GM12878 (cell line): ENCODE measurements around the gene COL24A1. TPM values are rescaled to one million over a fixed set of nuclear protein-coding genes. Genes with fewer than 3 reads are reported as not detected.

Experiments
- ATAC-seq: fragments of 200-7000 bp; cut with Tn5 transposase; 3 replicates; pipeline ENCODE4 v1.9.1; 2020; ENCODE audit warnings: mild to moderate bottlenecking, moderate library complexity
- BruUV-seq: library from RNA; stranded (reverse); fragments of 400-500 nt; replicated peaks from 2 replicates; lab custom pipeline; 2021; lab: Mats Ljungman, UMichigan
- CTCF ChIA-PET: fragments of 300-600 bp; sonication (Branson Sonifier 250); formaldehyde crosslinking; extraction: SDS; loops from one replicate; lab custom pipeline; 2021; ENCODE audit warnings: inconsistent platforms; lab: Yijun Ruan, JAX
- POLR2A ChIA-PET: fragments of 350-600 bp; formaldehyde crosslinking; extraction: SDS; loops from one replicate; lab custom pipeline; 2021; ENCODE audit warnings: inconsistent platforms; lab: Charles Lee
- RAD21 ChIA-PET: fragments of 300-600 bp; sonication (Branson Sonifier 250); formaldehyde crosslinking; loops from one replicate; lab custom pipeline; 2023; ENCODE audit warnings: antibody characterized with exemption; ENCODE audit not compliant: unreplicated experiment; lab: Charles Lee
- SMC1A ChIA-PET: fragments of 300-600 bp; sonication (Branson Sonifier 250); formaldehyde crosslinking; loops from one replicate; lab custom pipeline; 2023; ENCODE audit not compliant: unreplicated experiment, uncharacterized antibody; lab: Charles Lee
- DNase-seq: peaks from one replicate; pipeline ENCODE4 v3.0.0-alpha.2; 2011; ENCODE audit warnings: low read depth, low spot score
- FAIRE-seq: peaks from 3 replicates; lab custom pipeline; 2011; peaks lifted over from hg19 to GRCh38; lab: Jason Lieb, UNC
- H2AFZ ChIP-seq: 2 replicates; pipeline ENCODE4 v1.6.0; 2011; ENCODE audit warnings: low read depth, low read length, control low read depth; ENCODE audit not compliant: control insufficient read depth
- H3K27ac ChIP-seq: 2 replicates; pipeline ENCODE4 v1.5.1; 2011; ENCODE audit warnings: control low read depth; ENCODE audit not compliant: control insufficient read depth, insufficient read depth
- H3K27me3 ChIP-seq, 2 experiments: replicated peaks in 1 of 2; 2 replicates each; pipeline versions ENCODE4 v1.6.0 to v1.6.1; 2011; ENCODE audit warnings: low read length in 1 of 2; ENCODE audit not compliant: control insufficient read depth in 2 of 2, insufficient read depth in 2 of 2
- H3K36me3 ChIP-seq, 2 experiments: 2 replicates each; pipeline ENCODE4 v1.5.1; 2011; ENCODE audit warnings: low read length in 1 of 2; ENCODE audit not compliant: control insufficient read depth in 2 of 2, insufficient read depth in 2 of 2
- H3K4me1 ChIP-seq: 2 replicates; pipeline ENCODE4 v1.6.1; 2011; ENCODE audit warnings: mild to moderate bottlenecking, low read length, moderate library complexity, mixed read lengths; ENCODE audit not compliant: control insufficient read depth, insufficient read depth
- H3K4me2 ChIP-seq: 2 replicates; pipeline ENCODE4 v1.6.0; 2011; ENCODE audit warnings: control low read depth; ENCODE audit not compliant: control insufficient read depth, insufficient read depth
- H3K4me3 ChIP-seq: fragments of 200-600 bp; sonication (generic); 2 replicates; pipeline ENCODE4 v1.5.1; 2016
- H3K79me2 ChIP-seq: 2 replicates; pipeline ENCODE4 v1.6.0; 2011; ENCODE audit warnings: low read length; ENCODE audit not compliant: control insufficient read depth, insufficient read depth
- H3K9ac ChIP-seq: 2 replicates; pipeline ENCODE4 v1.8.0; 2011; ENCODE audit warnings: low read length, control low read depth, mixed read lengths; ENCODE audit not compliant: control insufficient read depth, insufficient read depth
- H3K9me3 ChIP-seq: replicated peaks from 3 replicates; pipeline ENCODE4 v1.5.1; 2011; ENCODE audit warnings: mild to moderate bottlenecking, low read length; ENCODE audit not compliant: control insufficient read depth, insufficient read depth
- H4K20me1 ChIP-seq: 2 replicates; pipeline ENCODE4 v1.6.0; 2011; ENCODE audit not compliant: control insufficient read depth, insufficient read depth
- BCL3 ChIP-seq: IDR thresholded peaks from 2 replicates; pipeline ENCODE4 v1.6.1; 2011; ENCODE audit warnings: borderline replicate concordance, low read depth, mild to moderate bottlenecking, moderate library complexity, low read length; ENCODE audit not compliant: insufficient read depth, poor library complexity, severe bottlenecking
- BCLAF1 ChIP-seq: fragments of 450-650 bp; IDR thresholded peaks from 2 replicates; pipeline ENCODE4 v1.6.1; 2017; ENCODE audit warnings: antibody characterized with exemption, mild to moderate bottlenecking, moderate library complexity
- DPF2 ChIP-seq: fragments of 450-650 bp; IDR thresholded peaks from 2 replicates; pipeline ENCODE4 v1.6.1; 2017; ENCODE audit warnings: mild to moderate bottlenecking
- FOS ChIP-seq: IDR thresholded peaks from 3 replicates; pipeline ENCODE4 v1.6.1; 2011; ENCODE audit warnings: borderline replicate concordance; ENCODE audit not compliant: insufficient read length; ENCODE audit errors: extremely low read depth
- MXI1 ChIP-seq: fragments of 150-350 bp; IDR thresholded peaks from 2 replicates; pipeline ENCODE4 v1.6.1; 2011; ENCODE audit warnings: low read depth, mild to moderate bottlenecking, inconsistent platforms, low read length, improper control_type of control experiment
- PAX8 ChIP-seq: fragments of 450-650 bp; IDR thresholded peaks from 2 replicates; pipeline ENCODE4 v1.6.1; 2017; ENCODE audit warnings: mild to moderate bottlenecking, moderate library complexity
- POLR2AphosphoS5 ChIP-seq: IDR thresholded peaks from 2 replicates; pipeline ENCODE4 v1.6.1; 2011; ENCODE audit warnings: mild to moderate bottlenecking, low read length, inconsistent platforms
- SMARCA5 ChIP-seq: fragments of 450-650 bp; IDR thresholded peaks from 2 replicates; pipeline ENCODE4 v1.6.1; 2017; ENCODE audit warnings: mild to moderate bottlenecking
- ZBED1 ChIP-seq: IDR thresholded peaks from 2 replicates; pipeline ENCODE4 v1.6.1; 2016; ENCODE audit warnings: borderline replicate concordance
- WGBS: methylation state at CpG from one replicate; pipeline ENCODE4 v1.1.6; 2016; ENCODE audit warnings: low lambda C conversion rate; ENCODE audit not compliant: insufficient replicate concordance, insufficient coverage; ENCODE audit errors: missing lambda C conversion rate; 5-methylcytosine and 5-hydroxymethylcytosine counted together
- in situ Hi-C: fragments of 300-500 bp; cut with MboI; formaldehyde crosslinking; loops from 9 replicates; pipeline ENCODE4 v1.14.3; 2018; ENCODE audit warnings: mixed read lengths
- intact Hi-C: fragments of 100-400 bp; cut with micrococcal nuclease; formaldehyde crosslinking; loops from one replicate; pipeline ENCODE4 v1.14.2; 2022; ENCODE audit not compliant: unreplicated experiment
- polyA plus RNA-seq, 11 experiments: library from polyadenylated mRNA; depleted of rRNA in 4 of 11; unstranded in 6 of 11; stranded (reverse) in 5 of 11; fragments of >200 nt; fragmentation: Nextera tagmentation in 4 of 11; fragmentation: Illumina TruSeq in 1 of 11; extraction: Ambion mirVana in 4 of 11; extraction: Trizol in 1 of 11; gene quantifications; 1 replicate in 1 of 11; 2 replicates in 10 of 11; pipeline versions ENCODE4 v1.2.1 to v1.2.3, GENCODE V29; 2011 to 2016; ENCODE audit warnings: inconsistent platforms in 2 of 11, missing spikeins in 2 of 11, low read depth in 1 of 11
- total RNA-seq, 4 experiments: library from RNA; depleted of rRNA in 3 of 4; stranded (reverse); fragments of >200 nt in 3 of 4; fragmentation: Illumina TruSeq in 1 of 4; extraction: Trizol in 1 of 4; gene quantifications; 2 replicates each; pipeline versions ENCODE4 v1.2.1 to v1.2.3, GENCODE V29; 2013 to 2021
- TF ChIP-seq, protein P1 (sequence below): IDR thresholded peaks from 2 replicates; pipeline ENCODE4 v1.6.1; 2012; ENCODE audit warnings: low read depth, low read length, improper control_type of control experiment
- TF ChIP-seq, protein P2 (sequence below): fragments of 450-650 bp; IDR thresholded peaks from 2 replicates; pipeline ENCODE4 v1.6.1; 2016; ENCODE audit warnings: mild to moderate bottlenecking

COL24A1 gene
- total and polyA plus RNA-seq, 10 of the 15 experiments (the other 5 are each of a cell fraction or from before 2014, with no cell fraction given) = 0.19 to 4.1 (median 2.0) TPM

GRCh38 chr1:86152887-86153286 is 3.7 kb downstream of the COL24A1 start:
- no peaks in the 10 kb centered on the region for H3K36me3 ChIP-seq
- DNase-seq (no peak), ATAC-seq (no peak), FAIRE-seq (no peak)
- no peaks in the 10 kb centered on the region for H3K4me1 ChIP-seq
- no peaks in the 10 kb centered on the region for H4K20me1 ChIP-seq
- 0% methylated on average over 1 of the region's 1 CpG for WGBS
- ChIA-PET CTCF (interaction anchor here (1.5 kb wide), 1 partner anchor 12 kb away, joined by 4 read pairs; no protein-coding TSS in a partner anchor), POLR2A (no interaction called here), RAD21 (no interaction called here), SMC1A (no interaction called here)
- H2AFZ ChIP-seq = no peak overlapping the region
- no peak overlapping the region for H3K9ac ChIP-seq
- in situ Hi-C loops (no loop called here), intact Hi-C loops (no loop called here)
- BruUV-seq = no TSS peak
- H3K27ac ChIP-seq = no peak overlapping the region
- peaks cover 7 to 28% of the 10 kb centered on the region in 2 experiments for H3K27me3 ChIP-seq
- no peak for TF ChIP-seq BCL3
- TF ChIP-seq, protein P1, sequence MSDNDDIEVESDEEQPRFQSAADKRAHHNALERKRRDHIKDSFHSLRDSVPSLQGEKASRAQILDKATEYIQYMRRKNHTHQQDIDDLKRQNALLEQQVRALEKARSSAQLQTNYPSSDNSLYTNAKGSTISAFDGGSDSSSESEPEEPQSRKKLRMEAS = no peak
- no peak for TF ChIP-seq MXI1
- TF ChIP-seq SMARCA5 = no peak
- no peak for TF ChIP-seq DPF2
- TF ChIP-seq, protein P2, sequence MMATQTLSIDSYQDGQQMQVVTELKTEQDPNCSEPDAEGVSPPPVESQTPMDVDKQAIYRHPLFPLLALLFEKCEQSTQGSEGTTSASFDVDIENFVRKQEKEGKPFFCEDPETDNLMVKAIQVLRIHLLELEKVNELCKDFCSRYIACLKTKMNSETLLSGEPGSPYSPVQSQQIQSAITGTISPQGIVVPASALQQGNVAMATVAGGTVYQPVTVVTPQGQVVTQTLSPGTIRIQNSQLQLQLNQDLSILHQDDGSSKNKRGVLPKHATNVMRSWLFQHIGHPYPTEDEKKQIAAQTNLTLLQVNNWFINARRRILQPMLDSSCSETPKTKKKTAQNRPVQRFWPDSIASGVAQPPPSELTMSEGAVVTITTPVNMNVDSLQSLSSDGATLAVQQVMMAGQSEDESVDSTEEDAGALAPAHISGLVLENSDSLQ = no peak
- TF ChIP-seq BCLAF1 = no peak
- TF ChIP-seq PAX8 = no peak
- no peak for TF ChIP-seq ZBED1
- no peak for TF ChIP-seq FOS
- no peak for TF ChIP-seq POLR2AphosphoS5
- H3K9me3 ChIP-seq = no peaks in the 10 kb centered on the region; the same call in 2 of the 3 replicates
- no peak overlapping the region for H3K4me3 ChIP-seq
- no peak overlapping the region for H3K4me2 ChIP-seq
- no peaks in the 10 kb centered on the region for H3K79me2 ChIP-seq
